Astrocyte of the cerebellum (primary cell): ENCODE results near the gene LPCAT3.
"Not testable (repeated sequence)": the region's sequence is repeated elsewhere in the genome, so short reads cannot be mapped to it uniquely, and the experiment has no call there.

Experiments used
- DNase-seq: peaks from one replicate; pipeline ENCODE4 v3.0.0-alpha.2; 2011; ENCODE audit warnings: low read depth
- H3K4me3 ChIP-seq: 2 replicates; pipeline ENCODE4 v1.5.1; 2011; ENCODE audit warnings: mild to moderate bottlenecking, low read depth, low read length, moderate library complexity
- CTCF ChIP-seq: IDR thresholded peaks from 2 replicates; pipeline ENCODE4 v1.5.1; 2012; ENCODE audit warnings: low read length, low read depth, moderate library complexity, mild to moderate bottlenecking; ENCODE audit errors: missing control alignments
- in situ Hi-C: cut with HindIII; loops from 2 replicates; pipeline ENCODE4 v1.10.0; 2017; ENCODE audit warnings: low sequenced_read_pairs

The LPCAT3 gene

GRCh38 chr12:7047306-7047705, 29.0 kb upstream of the LPCAT3 start:
- in situ Hi-C loops = no loop called here
- TF ChIP-seq CTCF = no peak
- H3K4me3 ChIP-seq = no peak overlapping the region
- DNase-seq = no peak

- in situ Hi-C loops = no loop called here
- DNase-seq = no peak
- H3K4me3 ChIP-seq = no peak overlapping the region
- TF ChIP-seq CTCF = no peak
Observed at GRCh38 chr12:7046383-7047105, 28.3 kb upstream of the LPCAT3 start.

- no peak for TF ChIP-seq CTCF
- in situ Hi-C loops = no loop called here
Observed at GRCh38 chr12:7045913-7046312, 27.6 kb upstream of the LPCAT3 start.

GRCh38 chr12:7042842-7043241, 24.6 kb upstream of the LPCAT3 start:
- H3K4me3 ChIP-seq = no peak overlapping the region
- no peak for DNase-seq
- in situ Hi-C loops = no loop called here
- TF ChIP-seq CTCF = peak; percentile 32

More at GRCh38 chr12:7045913-7046312, 27.6 kb upstream of the LPCAT3 start:
- no peak for DNase-seq
- no peak overlapping the region for H3K4me3 ChIP-seq

- in situ Hi-C loops = no loop called here
- no peak for TF ChIP-seq CTCF
- H3K4me3 ChIP-seq = no peak overlapping the region
- no peak for DNase-seq
Observed at GRCh38 chr12:7039403-7039802, 21.1 kb upstream of the LPCAT3 start.

GRCh38 chr12:7038591-7038990, 20.3 kb upstream of the LPCAT3 start:
- TF ChIP-seq CTCF = no peak
- no peak for DNase-seq
- H3K4me3 ChIP-seq = no peak overlapping the region
- in situ Hi-C loops = no loop called here

GRCh38 chr12:7037411-7037810, 19.1 kb upstream of the LPCAT3 start:
- in situ Hi-C loops, DNase-seq: not testable (repeated sequence)

More at GRCh38 chr12:7037411-7037810, 19.1 kb upstream of the LPCAT3 start:
- not testable (repeated sequence) for H3K4me3 ChIP-seq
